Transverse colon (tissue), 4 donors: ENCODE measurements around the gene MFNG.

ENCODE experiments used
- CTCF ChIP-seq, 5 experiments: fragments of 200-600 bp in 3 of 5; fragments of 450-650 bp in 2 of 5; sonication (generic) in 3 of 5; IDR thresholded peaks; 1 replicate in 2 of 5; 2 replicates in 3 of 5; pipeline ENCODE4 v1.5.1; 2016 to 2017; ENCODE audit warnings: antibody characterized with exemption in 5 of 5, inconsistent platforms in 3 of 5, mild to moderate bottlenecking in 2 of 5, moderate library complexity in 1 of 5
- EP300 ChIP-seq: sonication (generic); formaldehyde crosslinking; IDR thresholded peaks from one replicate; pipeline ENCODE4 v1.6.1; 2017; ENCODE audit warnings: antibody characterized with exemption, low read depth
- POLR2A ChIP-seq: fragments of 450-650 bp; IDR thresholded peaks from one replicate; pipeline ENCODE4 v1.6.1; 2016; ENCODE audit warnings: antibody characterized with exemption, mild to moderate bottlenecking, moderate library complexity
- POLR2AphosphoS5 ChIP-seq, 3 donors: sonication (generic); formaldehyde crosslinking; IDR thresholded peaks; one replicate each; pipeline ENCODE4 v1.6.1; 2016; ENCODE audit warnings: antibody characterized with exemption in 3 of 3

- TF ChIP-seq CTCF (IDR thresholded peaks at IDR 0.05) (no peak), POLR2A (no peak), POLR2AphosphoS5 (IDR thresholded peaks at IDR 0.05) (no peak), EP300 (no peak)
Measured at GRCh38 chr22:37474447-37475090, 11.6 kb downstream of the MFNG start.
